A549 (cell line): ENCODE data around the gene ANKS1B. TPM values are rescaled to one million over a fixed set of nuclear protein-coding genes. Genes with fewer than 3 reads are reported as not detected.

Experiments used
- ATAC-seq, 2 experiments: fragments of 200-7000 bp in 1 of 2; fragments of >200 bp in 1 of 2; cut with Nextera tagmentation in 1 of 2; cut with Tn5 transposase in 1 of 2; 3 replicates each; pipeline versions ENCODE4 v1.8.0 to v1.9.1; 2018 to 2020; ENCODE audit warnings: mild to moderate bottlenecking in 1 of 2, moderate library complexity in 1 of 2
- CTCF ChIA-PET: fragments of 300-600 bp; sonication (Branson Sonifier 250); formaldehyde crosslinking; extraction: SDS; loops from one replicate; lab custom pipeline; 2021; ENCODE audit warnings: antibody characterized with exemption, inconsistent platforms; lab: Yijun Ruan, JAX
- POLR2A ChIA-PET: fragments of 350-600 bp; formaldehyde crosslinking; extraction: SDS; loops from one replicate; lab custom pipeline; 2021; ENCODE audit warnings: antibody characterized with exemption, inconsistent platforms; lab: Yijun Ruan, JAX
- DNase-seq, 2 experiments: peaks; one replicate each; pipeline versions ENCODE4 v3.0.0 to v3.0.0-alpha.2; 2011 to 2016; ENCODE audit warnings: low read depth in 1 of 2, low spot score in 1 of 2
- FAIRE-seq: peaks from 2 replicates; lab custom pipeline; 2011; peaks lifted over from hg19 to GRCh38; lab: Jason Lieb, UNC
- H3K27ac ChIP-seq, 2 experiments: fragments of >200 bp; sonication (Bioruptor Twin); formaldehyde crosslinking; 3 replicates each; pipeline ENCODE4 v1.5.1; 2016 to 2017
- H3K4me1 ChIP-seq: fragments of >200 bp; sonication (Bioruptor Twin); formaldehyde crosslinking; 3 replicates; pipeline ENCODE4 v1.6.1; 2016
- H3K4me2 ChIP-seq: fragments of >200 bp; sonication (Bioruptor Twin); formaldehyde crosslinking; 3 replicates; pipeline ENCODE4 v1.6.1; 2016
- H3K4me3 ChIP-seq: fragments of >200 bp; sonication (Bioruptor Twin); formaldehyde crosslinking; 3 replicates; pipeline ENCODE4 v1.5.1; 2016
- H3K9me3 ChIP-seq: fragments of >200 bp; sonication (Bioruptor Twin); formaldehyde crosslinking; 3 replicates; pipeline ENCODE4 v1.6.1; 2016
- BHLHE40 ChIP-seq: IDR thresholded peaks from 2 replicates; pipeline ENCODE4 v1.6.1; 2012; ENCODE audit warnings: low read depth, low read length, inconsistent platforms
- CBX8 ChIP-seq: fragments of 200-600 bp; sonication (generic); IDR thresholded peaks from 2 replicates; pipeline ENCODE4 v1.6.1; 2016
- CEBPB ChIP-seq, 2 experiments: fragments of >200 bp in 1 of 2; sonication (Bioruptor Twin) in 1 of 2; formaldehyde crosslinking in 1 of 2; IDR thresholded peaks; 2 replicates each; pipeline ENCODE4 v1.6.1; 2012 to 2016
- CHD4 ChIP-seq: fragments of 200-600 bp; sonication (generic); IDR thresholded peaks from 2 replicates; pipeline ENCODE4 v1.6.1; 2016; ENCODE audit warnings: antibody characterized with exemption, mild to moderate bottlenecking, borderline replicate concordance
- E2F6 ChIP-seq: IDR thresholded peaks from 2 replicates; pipeline ENCODE4 v1.6.1; 2012; ENCODE audit warnings: low read depth, borderline replicate concordance
- ELK1 ChIP-seq: fragments of 150-350 bp; IDR thresholded peaks from 2 replicates; pipeline ENCODE4 v1.6.1; 2014; ENCODE audit warnings: low read depth, mild to moderate bottlenecking, low read length
- FOSL2 ChIP-seq, 2 experiments: fragments of 450-650 bp in 1 of 2; fragments of >200 bp in 1 of 2; sonication (Bioruptor Twin) in 1 of 2; formaldehyde crosslinking; IDR thresholded peaks; 2 replicates each; pipeline versions ENCODE4 v1.5.0 to v1.6.1; 2016 to 2020; ENCODE audit warnings: mild to moderate bottlenecking in 1 of 2, moderate library complexity in 1 of 2
- HES2 ChIP-seq: fragments of >200 bp; sonication (Bioruptor Twin); formaldehyde crosslinking; IDR thresholded peaks from 2 replicates; pipeline ENCODE4 v1.6.1; 2016
- HOXB13 ChIP-seq: fragments of 250-450 bp; sonication (Bioruptor Pico); IDR thresholded peaks from 2 replicates; pipeline ENCODE4 v1.5.0; 2020; ENCODE audit warnings: low read depth, mild to moderate bottlenecking, moderate library complexity
- NFE2L2 ChIP-seq: fragments of 150-350 bp; conservative IDR thresholded peaks from 2 replicates; pipeline ENCODE4 v1.6.1; 2014; ENCODE audit warnings: low read length
- NPAS2 ChIP-seq: fragments of 250-450 bp; sonication (Bioruptor Pico); IDR thresholded peaks from 2 replicates; pipeline ENCODE4 v1.8.0; 2022; ENCODE audit warnings: mild to moderate bottlenecking, moderate library complexity, borderline replicate concordance
- NR3C1 ChIP-seq: fragments of >200 bp; sonication (Bioruptor Twin); formaldehyde crosslinking; IDR thresholded peaks from 3 replicates; pipeline ENCODE4 v1.6.1; 2017
- PBX3 ChIP-seq: IDR thresholded peaks from 2 replicates; pipeline ENCODE4 v1.6.1; 2012
- POLR2AphosphoS2 ChIP-seq: conservative IDR thresholded peaks from 2 replicates; pipeline ENCODE4 v1.6.1; 2012; ENCODE audit warnings: low read length, improper control_type of control experiment, inconsistent platforms
- RARB ChIP-seq: fragments of 250-450 bp; sonication (Bioruptor Pico); IDR thresholded peaks from 2 replicates; pipeline ENCODE4 v1.8.0; 2021; ENCODE audit warnings: mild to moderate bottlenecking, moderate library complexity
- REST ChIP-seq: fragments of 200-600 bp; sonication (generic); IDR thresholded peaks from 2 replicates; pipeline ENCODE4 v1.6.1; 2016; ENCODE audit warnings: antibody characterized with exemption, mild to moderate bottlenecking, moderate library complexity
- SMC3 ChIP-seq: fragments of >200 bp; sonication (Bioruptor Twin); formaldehyde crosslinking; IDR thresholded peaks from 3 replicates; pipeline ENCODE4 v1.6.1; 2018; ENCODE audit warnings: inconsistent platforms
- ZFP36 ChIP-seq: fragments of 450-650 bp; IDR thresholded peaks from 2 replicates; pipeline ENCODE4 v1.6.1; 2014; ENCODE audit warnings: borderline replicate concordance; ENCODE audit not compliant: partially characterized antibody
- ZSCAN20 ChIP-seq: fragments of 250-450 bp; sonication (Bioruptor Pico); IDR thresholded peaks from 2 replicates; pipeline ENCODE4 v1.8.0; 2022; ENCODE audit warnings: mild to moderate bottlenecking, moderate library complexity
- WGBS: methylation state at CpG from one replicate; pipeline ENCODE4 v1.1.6; 2017; ENCODE audit errors: missing lambda C conversion rate; 5-methylcytosine and 5-hydroxymethylcytosine counted together
- polyA plus RNA-seq, 4 experiments: library from polyadenylated mRNA; depleted of rRNA in 3 of 4; stranded (reverse); fragments of >200 nt; fragmentation: RNase III in 1 of 4; extraction: RNeasy Plus Mini Kit Qiagen cat#74134 plus additional on column Dnase treatment in 1 of 4; gene quantifications; 2 replicates in 3 of 4; 3 replicates in 1 of 4; pipeline ENCODE4 v1.2.3, GENCODE V29; 2011 to 2017
- TF ChIP-seq, protein P1 (sequence below): fragments of >200 bp; sonication (Bioruptor Twin); formaldehyde crosslinking; IDR thresholded peaks from 3 replicates; pipeline ENCODE4 v1.5.1; 2016

Gene ANKS1B
- polyA plus RNA-seq, 2 of the 4 experiments (the other 2 are of a cell fraction): 1.5 to 2.2 TPM

- FAIRE-seq: no peak
- Histone ChIP-seq H3K27ac (no peak overlapping the region), H3K4me1 (no peaks in the 10 kb centered on the region), H3K4me3 (no peak overlapping the region)
- CTCF ChIA-PET: no interaction called here
- TF ChIP-seq ZFP36 (no peak), POLR2AphosphoS2 (no peak), HOXB13 (CRISPR knock-in tag) (no peak)
- TF ChIP-seq, protein P1, sequence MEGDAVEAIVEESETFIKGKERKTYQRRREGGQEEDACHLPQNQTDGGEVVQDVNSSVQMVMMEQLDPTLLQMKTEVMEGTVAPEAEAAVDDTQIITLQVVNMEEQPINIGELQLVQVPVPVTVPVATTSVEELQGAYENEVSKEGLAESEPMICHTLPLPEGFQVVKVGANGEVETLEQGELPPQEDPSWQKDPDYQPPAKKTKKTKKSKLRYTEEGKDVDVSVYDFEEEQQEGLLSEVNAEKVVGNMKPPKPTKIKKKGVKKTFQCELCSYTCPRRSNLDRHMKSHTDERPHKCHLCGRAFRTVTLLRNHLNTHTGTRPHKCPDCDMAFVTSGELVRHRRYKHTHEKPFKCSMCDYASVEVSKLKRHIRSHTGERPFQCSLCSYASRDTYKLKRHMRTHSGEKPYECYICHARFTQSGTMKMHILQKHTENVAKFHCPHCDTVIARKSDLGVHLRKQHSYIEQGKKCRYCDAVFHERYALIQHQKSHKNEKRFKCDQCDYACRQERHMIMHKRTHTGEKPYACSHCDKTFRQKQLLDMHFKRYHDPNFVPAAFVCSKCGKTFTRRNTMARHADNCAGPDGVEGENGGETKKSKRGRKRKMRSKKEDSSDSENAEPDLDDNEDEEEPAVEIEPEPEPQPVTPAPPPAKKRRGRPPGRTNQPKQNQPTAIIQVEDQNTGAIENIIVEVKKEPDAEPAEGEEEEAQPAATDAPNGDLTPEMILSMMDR: no peak
- TF ChIP-seq, all 56 proteins: peak for 0
- no peak overlapping the region for H3K4me2 ChIP-seq
- ATAC-seq: no peak
- H3K9me3 ChIP-seq: no peaks in the 10 kb centered on the region
- DNase-seq: no peak
- 39% methylated on average over 4 of the region's 4 CpGs for WGBS
- POLR2A ChIA-PET: no interaction called here
These were observed 863.2 kb downstream of the ANKS1B start for GRCh38 chr12:99121546-99121945.

DNA sequence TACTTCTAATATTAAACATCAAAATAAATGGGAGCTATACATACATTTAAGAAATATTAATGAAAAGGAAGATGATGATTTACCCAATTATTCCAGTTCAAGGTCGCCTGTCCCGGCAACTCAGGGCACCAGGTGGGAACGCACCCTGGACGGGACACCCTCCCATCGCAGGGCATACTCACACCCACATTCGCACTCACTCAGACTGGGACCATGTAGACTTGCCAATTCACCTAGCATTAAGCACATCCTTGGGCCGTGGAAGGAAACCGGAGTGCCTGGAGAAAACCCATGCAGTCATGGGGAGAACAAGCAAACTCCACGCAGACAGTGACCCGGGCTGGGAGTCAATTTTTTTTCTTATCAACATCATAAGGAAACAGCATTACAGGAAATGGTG is 864.8 kb downstream of the ANKS1B start:
- Histone ChIP-seq H3K4me2 (no peak overlapping the region), H3K4me1 (no peaks in the 10 kb centered on the region), H3K9me3 (no peaks in the 10 kb centered on the region), H3K27ac (no peak overlapping the region), H3K4me3 (no peak overlapping the region)
- TF ChIP-seq NFE2L2 (no peak), CHD4 (no peak), CEBPB (IDR thresholded peaks at IDR 0.05) (no peak), HES2 (no peak), NR3C1 (no peak), SMC3 (no peak), BHLHE40 (no peak), POLR2AphosphoS2 (no peak), FOSL2 (IDR thresholded peaks at IDR 0.05) (no peak), FOSL2 (CRISPR knock-in tag; IDR thresholded peaks at IDR 0.05) (no peak), CBX8 (no peak), PBX3 (no peak), ELK1 (no peak), NPAS2 (CRISPR knock-in tag) (no peak), E2F6 (no peak), ZSCAN20 (CRISPR knock-in tag) (no peak), REST (no peak), ZFP36 (no peak), RARB (CRISPR knock-in tag) (no peak)
- TF ChIP-seq, protein P1: no peak
- FAIRE-seq: no peak
- ChIA-PET POLR2A (no interaction called here), CTCF (no interaction called here)
- no peak for DNase-seq
- ATAC-seq: no peak
- WGBS: 20% methylated on average over 10 of the region's 10 CpGs
